MM.1S (cell line): ENCODE results near the gene MSMO1.

Experiments used
- EZH2 ChIP-seq: fragments of 300-600 bp; sonication (generic); optimal IDR thresholded peaks from 2 replicates; pipeline ENCODE3; 2017; ENCODE audit warnings: low read depth, mild to moderate bottlenecking, antibody characterized with exemption, low read length, mixed read lengths
- EZH2phosphoT487 ChIP-seq: fragments of 300-600 bp; sonication (generic); IDR thresholded peaks from 2 replicates; pipeline ENCODE4 v1.6.1; 2018; ENCODE audit warnings: antibody characterized with exemption, low read length
- TF ChIP-seq, protein P1 (sequence below): fragments of 300-600 bp; sonication (generic); IDR thresholded peaks from 2 replicates; pipeline ENCODE4 v1.5.1; 2016; ENCODE audit warnings: antibody characterized with exemption, low read length, mixed read lengths

- TF ChIP-seq, protein P1, sequence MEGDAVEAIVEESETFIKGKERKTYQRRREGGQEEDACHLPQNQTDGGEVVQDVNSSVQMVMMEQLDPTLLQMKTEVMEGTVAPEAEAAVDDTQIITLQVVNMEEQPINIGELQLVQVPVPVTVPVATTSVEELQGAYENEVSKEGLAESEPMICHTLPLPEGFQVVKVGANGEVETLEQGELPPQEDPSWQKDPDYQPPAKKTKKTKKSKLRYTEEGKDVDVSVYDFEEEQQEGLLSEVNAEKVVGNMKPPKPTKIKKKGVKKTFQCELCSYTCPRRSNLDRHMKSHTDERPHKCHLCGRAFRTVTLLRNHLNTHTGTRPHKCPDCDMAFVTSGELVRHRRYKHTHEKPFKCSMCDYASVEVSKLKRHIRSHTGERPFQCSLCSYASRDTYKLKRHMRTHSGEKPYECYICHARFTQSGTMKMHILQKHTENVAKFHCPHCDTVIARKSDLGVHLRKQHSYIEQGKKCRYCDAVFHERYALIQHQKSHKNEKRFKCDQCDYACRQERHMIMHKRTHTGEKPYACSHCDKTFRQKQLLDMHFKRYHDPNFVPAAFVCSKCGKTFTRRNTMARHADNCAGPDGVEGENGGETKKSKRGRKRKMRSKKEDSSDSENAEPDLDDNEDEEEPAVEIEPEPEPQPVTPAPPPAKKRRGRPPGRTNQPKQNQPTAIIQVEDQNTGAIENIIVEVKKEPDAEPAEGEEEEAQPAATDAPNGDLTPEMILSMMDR: no peak
- TF ChIP-seq EZH2: no peak
- no peak for TF ChIP-seq EZH2phosphoT487
Observed at GRCh38 chr4:165359506-165359905, 32.0 kb downstream of the MSMO1 start.
